HL-60 (cell line): ENCODE data around the gene POLG2.
"Not testable (repeated sequence)": the region's sequence is repeated elsewhere in the genome, so short reads cannot be mapped to it uniquely, and the experiment has no call there.

Source experiments
- DNase-seq, 2 experiments: peaks; one replicate each; pipeline ENCODE4 v3.0.0-alpha.2; 2010 to 2020; ENCODE audit warnings: low read depth in 1 of 2, low spot score in 1 of 2
- H3K27ac ChIP-seq: fragments of 250-450 bp; sonication (Bioruptor Pico); replicated peaks from 2 replicates; pipeline ENCODE4 v1.5.1; 2020; ENCODE audit warnings: mild to moderate bottlenecking, moderate library complexity
- H3K27me3 ChIP-seq: fragments of 250-450 bp; sonication (Bioruptor Pico); 2 replicates; pipeline ENCODE4 v1.5.1; 2021; ENCODE audit warnings: mild to moderate bottlenecking, moderate library complexity; ENCODE audit not compliant: insufficient read depth, poor library complexity, severe bottlenecking
- H3K4me3 ChIP-seq: replicated peaks from 2 replicates; pipeline ENCODE4 v1.5.1; 2011; ENCODE audit warnings: mild to moderate bottlenecking, control low read depth, low read length; ENCODE audit not compliant: insufficient read depth
- CTCF ChIP-seq: IDR thresholded peaks from one replicate; pipeline ENCODE4 v1.5.1; 2011; ENCODE audit warnings: low read length, control low read depth, inconsistent platforms; ENCODE audit not compliant: insufficient read depth
- GABPA ChIP-seq: IDR thresholded peaks from 2 replicates; pipeline ENCODE4 v1.6.1; 2012; ENCODE audit warnings: low read depth
- POLR2AphosphoS5 ChIP-seq: IDR thresholded peaks from 2 replicates; pipeline ENCODE4 v1.6.1; 2012; ENCODE audit warnings: low read depth
- REST ChIP-seq: IDR thresholded peaks from 2 replicates; pipeline ENCODE4 v1.6.1; 2012; ENCODE audit warnings: low read depth; ENCODE audit not compliant: insufficient replicate concordance
- SPI1 ChIP-seq: IDR thresholded peaks from 2 replicates; pipeline ENCODE4 v1.6.1; 2012; ENCODE audit warnings: low read depth, mild to moderate bottlenecking, borderline replicate concordance

The POLG2 gene

GRCh38 chr17:64497565-64498035 is 746 bp upstream of the POLG2 start:
- Histone ChIP-seq H3K27ac (peak overlapping the region; percentile 86), H3K27me3 (no peaks in the 10 kb centered on the region), H3K4me3 (peak overlapping the region; percentile 75)
- no peak for DNase-seq
- TF ChIP-seq POLR2AphosphoS5: no peak
- TF ChIP-seq CTCF: no peak
- TF ChIP-seq SPI1: no peak
- no peak for TF ChIP-seq REST
- no peak for TF ChIP-seq GABPA

GRCh38 chr17:64496348-64496785 is 487 bp downstream of the POLG2 start:
- TF ChIP-seq GABPA (no peak), REST (no peak), SPI1 (no peak), POLR2AphosphoS5 (no peak), CTCF (no peak)
- Histone ChIP-seq H3K27me3 (no peaks in the 10 kb centered on the region), H3K4me3 (peak overlapping the region; percentile 75), H3K27ac (peak overlapping the region; percentile 86)
- DNase-seq: no peak

GRCh38 chr17:64495300-64495699 is 1.6 kb downstream of the POLG2 start:
- not testable (repeated sequence) for H3K27me3 ChIP-seq, H3K27ac ChIP-seq, DNase-seq
- H3K4me3 ChIP-seq: peak overlapping the region; percentile 75

- TF ChIP-seq POLR2AphosphoS5 (no peak), REST (no peak), SPI1 (no peak), GABPA (no peak), CTCF (no peak)
- Histone ChIP-seq H3K27me3 (no peaks in the 10 kb centered on the region), H3K4me3 (peak overlapping the region; percentile 75), H3K27ac (no peak overlapping the region)
- no peak for DNase-seq
Measured at GRCh38 chr17:64494121-64494520, 2.7 kb downstream of the POLG2 start.
